Astrocyte (in vitro differentiated cells and primary cell): Measurements from ENCODE around the gene DCBLD1.

ENCODE experiments used
- EZH2 ChIP-seq: IDR thresholded peaks from 2 replicates; pipeline ENCODE4 v1.6.1; 2012; ENCODE audit warnings: mild to moderate bottlenecking, low read length, inconsistent platforms; ENCODE audit not compliant: insufficient read depth
- TF ChIP-seq, protein P1 (sequence below): IDR thresholded peaks from 2 replicates; pipeline ENCODE4 v1.5.1; 2011; ENCODE audit warnings: low read depth, mild to moderate bottlenecking, inconsistent platforms, low read length, moderate library complexity; ENCODE audit not compliant: insufficient read depth

DNA sequence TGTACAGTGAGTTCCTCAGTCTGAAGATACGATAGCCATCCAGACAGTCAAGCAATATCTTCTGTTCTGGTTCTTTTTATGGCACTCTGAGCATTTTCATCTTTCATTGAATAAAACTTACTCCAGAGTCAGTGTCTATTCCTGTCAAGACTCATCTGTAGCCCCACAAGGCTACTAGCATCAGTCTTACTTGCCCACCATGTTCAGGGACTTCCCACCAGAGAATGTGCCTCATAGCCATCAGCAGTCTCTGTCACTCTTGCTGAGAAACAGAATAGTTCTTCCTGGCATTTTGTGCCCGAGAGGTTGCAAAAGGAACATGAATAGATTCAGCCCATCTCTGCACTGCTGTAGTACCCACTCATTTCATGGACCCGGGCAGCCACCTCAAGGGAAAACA is 12.7 kb upstream of the DCBLD1 start:
- TF ChIP-seq, protein P1, sequence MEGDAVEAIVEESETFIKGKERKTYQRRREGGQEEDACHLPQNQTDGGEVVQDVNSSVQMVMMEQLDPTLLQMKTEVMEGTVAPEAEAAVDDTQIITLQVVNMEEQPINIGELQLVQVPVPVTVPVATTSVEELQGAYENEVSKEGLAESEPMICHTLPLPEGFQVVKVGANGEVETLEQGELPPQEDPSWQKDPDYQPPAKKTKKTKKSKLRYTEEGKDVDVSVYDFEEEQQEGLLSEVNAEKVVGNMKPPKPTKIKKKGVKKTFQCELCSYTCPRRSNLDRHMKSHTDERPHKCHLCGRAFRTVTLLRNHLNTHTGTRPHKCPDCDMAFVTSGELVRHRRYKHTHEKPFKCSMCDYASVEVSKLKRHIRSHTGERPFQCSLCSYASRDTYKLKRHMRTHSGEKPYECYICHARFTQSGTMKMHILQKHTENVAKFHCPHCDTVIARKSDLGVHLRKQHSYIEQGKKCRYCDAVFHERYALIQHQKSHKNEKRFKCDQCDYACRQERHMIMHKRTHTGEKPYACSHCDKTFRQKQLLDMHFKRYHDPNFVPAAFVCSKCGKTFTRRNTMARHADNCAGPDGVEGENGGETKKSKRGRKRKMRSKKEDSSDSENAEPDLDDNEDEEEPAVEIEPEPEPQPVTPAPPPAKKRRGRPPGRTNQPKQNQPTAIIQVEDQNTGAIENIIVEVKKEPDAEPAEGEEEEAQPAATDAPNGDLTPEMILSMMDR, result no peak
- no peak for TF ChIP-seq EZH2
